IMR-90 (cell line): Measurements from ENCODE around the gene DYSF. TPM values are rescaled to one million over a fixed set of nuclear protein-coding genes. Genes with fewer than 3 reads are reported as not detected.

Experiments
- ATAC-seq: fragments of 200-7000 bp; cut with Tn5 transposase; 2 replicates; pipeline ENCODE4 v1.9.1; 2020; ENCODE audit warnings: low read depth, mild to moderate bottlenecking, moderate library complexity
- BruUV-seq: library from RNA; stranded (reverse); fragments of 400-500 nt; replicated peaks from 2 replicates; lab custom pipeline; 2021; lab: Mats Ljungman, UMichigan
- CTCF ChIA-PET: fragments of 300-600 bp; formaldehyde crosslinking; extraction: SDS; loops from one replicate; lab custom pipeline; 2021; ENCODE audit warnings: antibody characterized with exemption; lab: Yijun Ruan, JAX
- POLR2A ChIA-PET: fragments of 300-600 bp; sonication (Branson Sonifier 250); formaldehyde crosslinking; loops from one replicate; lab custom pipeline; 2022; ENCODE audit warnings: antibody characterized with exemption; ENCODE audit not compliant: unreplicated experiment; lab: Charles Lee
- DNase-seq: peaks from one replicate; pipeline ENCODE4 v3.0.0; 2013
- H2AFZ ChIP-seq: replicated peaks from 2 replicates; pipeline ENCODE3; 2013; ENCODE audit warnings: low read length, mild to moderate bottlenecking; ENCODE audit not compliant: poor library complexity
- H2AK5ac ChIP-seq: 2 replicates; pipeline ENCODE4 v1.6.1; 2013; ENCODE audit warnings: low read depth, low read length, inconsistent platforms
- H2AK9ac ChIP-seq: replicated peaks from 2 replicates; pipeline ENCODE3; 2013; ENCODE audit warnings: mild to moderate bottlenecking, low read depth, low read length, moderate library complexity; ENCODE audit not compliant: poor library complexity
- H2BK120ac ChIP-seq: 2 replicates; pipeline ENCODE4 v1.6.1; 2013; ENCODE audit warnings: low read depth, low read length, inconsistent platforms
- H2BK15ac ChIP-seq: 3 replicates; pipeline ENCODE4 v1.6.1; 2013; ENCODE audit warnings: low read depth, low read length, inconsistent platforms
- H2BK20ac ChIP-seq: 2 replicates; pipeline ENCODE4 v1.6.1; 2013; ENCODE audit warnings: low read depth, mild to moderate bottlenecking, inconsistent platforms, low read length, moderate library complexity
- H2BK5ac ChIP-seq: 2 replicates; pipeline ENCODE4 v1.6.1; 2013; ENCODE audit warnings: mild to moderate bottlenecking, low read depth, low read length, inconsistent platforms; ENCODE audit not compliant: poor library complexity, severe bottlenecking
- H3K14ac ChIP-seq: replicated peaks from 2 replicates; pipeline ENCODE4 v1.6.1; 2013; ENCODE audit warnings: low read depth, low read length, inconsistent platforms
- H3K18ac ChIP-seq: 2 replicates; pipeline ENCODE4 v1.6.1; 2013; ENCODE audit warnings: low read depth, low read length, control low read depth
- H3K23ac ChIP-seq: 2 replicates; pipeline ENCODE4 v1.6.1; 2013; ENCODE audit warnings: low read depth, low read length, inconsistent platforms
- H3K27ac ChIP-seq: 2 replicates; pipeline ENCODE4 v1.5.1; 2013; ENCODE audit warnings: mild to moderate bottlenecking, control low read depth, low read length; ENCODE audit not compliant: insufficient read depth
- H3K27me3 ChIP-seq: 2 replicates; pipeline ENCODE4 v1.6.1; 2013; ENCODE audit warnings: low read length; ENCODE audit not compliant: control insufficient read depth, insufficient read depth
- H3K36me3 ChIP-seq: 2 replicates; pipeline ENCODE4 v1.6.1; 2013; ENCODE audit warnings: low read length, mixed read lengths; ENCODE audit not compliant: control insufficient read depth, insufficient read depth
- H3K4ac ChIP-seq: 2 replicates; pipeline ENCODE4 v1.6.1; 2013; ENCODE audit warnings: low read depth, low read length, inconsistent platforms
- H3K4me1 ChIP-seq: 2 replicates; pipeline ENCODE4 v1.6.1; 2013; ENCODE audit warnings: low read length, mixed read lengths; ENCODE audit not compliant: control insufficient read depth, insufficient read depth
- H3K4me2 ChIP-seq: 2 replicates; pipeline ENCODE4 v1.6.1; 2013; ENCODE audit warnings: low read depth, mild to moderate bottlenecking, control low read depth, low read length, moderate library complexity
- H3K4me3 ChIP-seq: 2 replicates; pipeline ENCODE4 v1.5.1; 2013; ENCODE audit warnings: low read depth, mild to moderate bottlenecking, control low read depth, low read length, moderate library complexity; ENCODE audit not compliant: insufficient read depth
- H3K56ac ChIP-seq: 2 replicates; pipeline ENCODE4 v1.6.1; 2013; ENCODE audit warnings: low read length, inconsistent platforms; ENCODE audit not compliant: insufficient read depth; ENCODE audit errors: extremely low read depth
- H3K79me1 ChIP-seq, 2 experiments: 2 replicates each; pipeline ENCODE4 v1.6.1; 2013; ENCODE audit warnings: low read length in 2 of 2, inconsistent platforms in 1 of 2, low read depth in 1 of 2
- H3K9ac ChIP-seq: 2 replicates; pipeline ENCODE4 v1.6.1; 2013; ENCODE audit warnings: low read depth, low read length, control low read depth
- H3K9me1 ChIP-seq: 2 replicates; pipeline ENCODE4 v1.6.1; 2013; ENCODE audit warnings: low read length, inconsistent platforms; ENCODE audit not compliant: insufficient read depth
- H3K9me3 ChIP-seq: 2 replicates; pipeline ENCODE4 v1.6.1; 2013; ENCODE audit warnings: low read length; ENCODE audit not compliant: control insufficient read depth, insufficient read depth
- H4K20me1 ChIP-seq: 2 replicates; pipeline ENCODE4 v1.6.1; 2013; ENCODE audit warnings: low read length, inconsistent platforms; ENCODE audit not compliant: insufficient read depth
- H4K5ac ChIP-seq: 2 replicates; pipeline ENCODE4 v1.6.1; 2013; ENCODE audit warnings: mild to moderate bottlenecking, low read depth, low read length, control low read depth
- H4K8ac ChIP-seq, 2 experiments: 2 replicates each; pipeline ENCODE4 v1.6.1; 2013; ENCODE audit warnings: low read depth in 2 of 2, low read length in 2 of 2, control low read depth in 1 of 2, inconsistent platforms in 1 of 2
- H4K91ac ChIP-seq: 2 replicates; pipeline ENCODE4 v1.6.1; 2013; ENCODE audit warnings: low read depth, low read length, inconsistent platforms; ENCODE audit not compliant: insufficient read depth
- CEBPB ChIP-seq: IDR thresholded peaks from 2 replicates; pipeline ENCODE4 v1.6.1; 2012; ENCODE audit warnings: low read depth, low read length, improper control_type of control experiment
- CHD1 ChIP-seq: IDR thresholded peaks from 2 replicates; pipeline ENCODE4 v1.6.1; 2012; ENCODE audit warnings: low read depth, low read length, improper control_type of control experiment
- MAFK ChIP-seq: IDR thresholded peaks from 2 replicates; pipeline ENCODE4 v1.6.1; 2012; ENCODE audit warnings: low read depth, low read length, improper control_type of control experiment
- MAZ ChIP-seq: IDR thresholded peaks from 2 replicates; pipeline ENCODE4 v1.6.1; 2012; ENCODE audit warnings: low read depth, mild to moderate bottlenecking, low read length, improper control_type of control experiment, moderate library complexity, borderline replicate concordance
- POLR2A ChIP-seq: IDR thresholded peaks from 2 replicates; pipeline ENCODE4 v1.6.1; 2012; ENCODE audit warnings: mild to moderate bottlenecking, low read depth, low read length
- SMC3 ChIP-seq: fragments of 150-350 bp; IDR thresholded peaks from 2 replicates; pipeline ENCODE4 v1.6.1; 2016; ENCODE audit warnings: low read depth, mild to moderate bottlenecking, antibody characterized with exemption, low read length, moderate library complexity
- WGBS, 2 experiments: methylation state at CpG; one replicate each; pipeline versions ENCODE4 v1.1.5 to v1.1.7; 2013; ENCODE audit warnings: missing lambda C conversion rate in 2 of 2; ENCODE audit not compliant: insufficient read length in 1 of 2; ENCODE audit errors: extremely low coverage in 2 of 2; 5-methylcytosine and 5-hydroxymethylcytosine counted together
- dilution Hi-C: fragments of 300-500 bp; cut with HindIII; formaldehyde crosslinking; loops from one replicate; pipeline ENCODE4 v1.14.3; 2018; ENCODE audit warnings: low sequenced_read_pairs; ENCODE audit not compliant: unreplicated experiment
- in situ Hi-C: fragments of 300-500 bp; cut with MboI; formaldehyde crosslinking; loops from 3 replicates; pipeline ENCODE4 v1.14.3; 2019; ENCODE audit warnings: low sequenced_read_pairs, inconsistent platforms, mixed read lengths
- intact Hi-C: fragments of 100-400 bp; cut with micrococcal nuclease; formaldehyde crosslinking; loops from 2 replicates; pipeline ENCODE4 v1.10.0; 2022
- polyA plus RNA-seq, 3 experiments: library from polyadenylated mRNA; depleted of rRNA; stranded (reverse); fragments of >200 nt; gene quantifications; 2 replicates each; pipeline ENCODE4 v1.2.3, GENCODE V29; 2012; ENCODE audit warnings: low replicate concordance in 1 of 3
- total RNA-seq: library from RNA; depleted of rRNA; stranded (reverse); fragments of >200 nt; gene quantifications from 2 replicates; pipeline ENCODE4 v1.2.3, GENCODE V29; 2012
- TF ChIP-seq, protein P1 (sequence below): fragments of 150-350 bp; IDR thresholded peaks from 2 replicates; pipeline ENCODE4 v1.6.1; 2016; ENCODE audit warnings: low read depth, mild to moderate bottlenecking, low read length, moderate library complexity, borderline replicate concordance
- TF ChIP-seq, protein P2 (sequence below): fragments of 150-350 bp; IDR thresholded peaks from 2 replicates; pipeline ENCODE4 v1.6.1; 2017; ENCODE audit warnings: mild to moderate bottlenecking, antibody characterized with exemption, low read length, low read depth

The DYSF gene
- total and polyA plus RNA-seq, 2 of the 4 experiments (the other 2 are of a cell fraction): 0.09 to 0.18 TPM

DNA sequence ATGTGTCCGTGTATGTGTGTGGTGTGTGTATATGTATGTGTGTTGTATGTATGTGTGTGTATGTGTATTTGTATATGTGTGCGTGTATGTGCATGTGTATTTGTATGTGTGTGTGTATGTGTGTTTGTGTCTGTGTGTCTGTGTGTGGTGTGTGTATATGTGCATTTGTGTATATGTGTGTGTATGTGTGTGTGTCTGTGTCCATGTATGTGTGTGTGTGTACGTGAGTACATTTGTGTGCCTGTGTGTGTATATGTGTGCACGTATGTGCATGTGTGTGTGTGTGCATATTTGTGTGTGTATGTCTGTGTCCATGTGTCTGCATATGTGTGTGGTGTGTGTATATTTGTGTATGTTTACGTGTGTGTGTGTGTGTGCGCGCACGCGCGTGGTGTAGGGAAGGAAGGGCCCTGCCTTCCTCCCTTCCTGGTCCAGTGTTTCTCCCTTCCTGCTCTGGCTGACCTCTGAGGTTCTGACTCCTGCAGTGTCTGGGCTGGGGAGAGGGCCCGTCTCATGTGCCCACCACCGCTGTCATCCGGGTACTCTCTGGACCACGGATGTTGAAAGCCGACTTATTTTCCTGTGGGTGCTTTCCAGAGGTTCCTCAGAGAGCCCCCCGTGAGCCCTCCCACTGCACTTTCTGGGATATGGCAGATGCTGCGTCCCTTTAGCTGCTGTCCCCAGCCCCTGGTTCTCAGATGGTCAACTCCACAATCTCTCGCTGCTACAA, 209.5 kb downstream of the DYSF start:
- Histone ChIP-seq H3K23ac (no peak overlapping the region), H4K91ac (no peak overlapping the region), H3K79me1 (no peaks in the 10 kb centered on the region), H3K18ac (no peak overlapping the region), H3K9ac (no peak overlapping the region), H2BK5ac (peak overlapping the region; percentile 76), H3K36me3 (no peaks in the 10 kb centered on the region), H2AFZ (no peak overlapping the region), H3K27me3 (0 out of 2 replicates have a peak, but pooled peaks cover 3% of the 10 kb centered on the region), H3K4ac (no peak overlapping the region), H3K14ac (no peak overlapping the region), H3K9me1 (no peaks in the 10 kb centered on the region), H4K8ac (no peak overlapping the region), H3K27ac (no peak overlapping the region), H2BK20ac (no peak overlapping the region), H3K4me2 (no peak overlapping the region), H2BK120ac (no peak overlapping the region), H2AK9ac (no peak overlapping the region), H3K9me3 (peaks cover 4% of the 10 kb centered on the region), H3K4me1 (no peaks in the 10 kb centered on the region), H3K4me3 (no peak overlapping the region), H4K5ac (no peak overlapping the region), H3K56ac (no peak overlapping the region), H2AK5ac (no peak overlapping the region), H4K20me1 (no peaks in the 10 kb centered on the region), H2BK15ac (no peak overlapping the region)
- 78% methylated on average over 5 of the region's 18 CpGs; no CpG with 5 or more reads in 1 of the 2 experiments for WGBS, 2 experiments
- no TSS peak for BruUV-seq
- intact Hi-C loops: no loop called here
- DNase-seq (no peak), ATAC-seq (no peak)
- POLR2A ChIA-PET: no interaction called here
- in situ Hi-C loops: no loop called here
- CTCF ChIA-PET: interaction anchor here (1.0 kb wide), 1 partner anchor 135 kb away, joined by 3 read pairs; no protein-coding TSS in a partner anchor
- dilution Hi-C loops: no loop called here
- TF ChIP-seq, protein P1, sequence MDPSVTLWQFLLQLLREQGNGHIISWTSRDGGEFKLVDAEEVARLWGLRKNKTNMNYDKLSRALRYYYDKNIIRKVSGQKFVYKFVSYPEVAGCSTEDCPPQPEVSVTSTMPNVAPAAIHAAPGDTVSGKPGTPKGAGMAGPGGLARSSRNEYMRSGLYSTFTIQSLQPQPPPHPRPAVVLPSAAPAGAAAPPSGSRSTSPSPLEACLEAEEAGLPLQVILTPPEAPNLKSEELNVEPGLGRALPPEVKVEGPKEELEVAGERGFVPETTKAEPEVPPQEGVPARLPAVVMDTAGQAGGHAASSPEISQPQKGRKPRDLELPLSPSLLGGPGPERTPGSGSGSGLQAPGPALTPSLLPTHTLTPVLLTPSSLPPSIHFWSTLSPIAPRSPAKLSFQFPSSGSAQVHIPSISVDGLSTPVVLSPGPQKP: no peak
- TF ChIP-seq CHD1: no peak
- no peak for TF ChIP-seq POLR2A
- no peak for TF ChIP-seq SMC3
- TF ChIP-seq MAZ: no peak
- TF ChIP-seq, protein P2, sequence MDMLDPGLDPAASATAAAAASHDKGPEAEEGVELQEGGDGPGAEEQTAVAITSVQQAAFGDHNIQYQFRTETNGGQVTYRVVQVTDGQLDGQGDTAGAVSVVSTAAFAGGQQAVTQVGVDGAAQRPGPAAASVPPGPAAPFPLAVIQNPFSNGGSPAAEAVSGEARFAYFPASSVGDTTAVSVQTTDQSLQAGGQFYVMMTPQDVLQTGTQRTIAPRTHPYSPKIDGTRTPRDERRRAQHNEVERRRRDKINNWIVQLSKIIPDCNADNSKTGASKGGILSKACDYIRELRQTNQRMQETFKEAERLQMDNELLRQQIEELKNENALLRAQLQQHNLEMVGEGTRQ: no peak
- TF ChIP-seq MAFK: no peak
- no peak for TF ChIP-seq CEBPB
